Measurements from ENCODE around the gene MAPRE3. TPM values are rescaled to one million over a fixed set of nuclear protein-coding genes. Genes with fewer than 3 reads are reported as not detected.

The MAPRE3 gene
- total RNA-seq, 1 donor from 2014 or later, result 57.4 TPM

- H3K27me3 ChIP-seq (ENCODE audit: low read depth), result no peaks in the 10 kb centered on the region
- H3K4me1 ChIP-seq, result peaks cover 62% of the 10 kb centered on the region
- intact Hi-C loops (cut with micrococcal nuclease), result loop anchor here (5.0 kb wide), 1 partner anchor 58 kb away; no protein-coding TSS in a partner anchor
- no peak overlapping the region for H3K4me3 ChIP-seq
- no peak for TF ChIP-seq CTCF (IDR thresholded peaks at IDR 0.05; ENCODE audit: borderline replicate concordance)
- peak; percentile 72 for DNase-seq
- peaks cover 32% of the 10 kb centered on the region for H3K36me3 ChIP-seq
- H3K27ac ChIP-seq (replicated peaks), result peak overlapping the region; percentile 65
- H3K9me3 ChIP-seq (replicated peaks), result no peaks in the 10 kb centered on the region
Measured at GRCh38 chr2:27019931-27020855, 49.8 kb downstream of the MAPRE3 start.

- Histone ChIP-seq H3K9me3 (replicated peaks) (no peaks in the 10 kb centered on the region), H3K27ac (replicated peaks) (peak overlapping the region; percentile 65), H3K36me3 (peaks cover 44% of the 10 kb centered on the region), H3K4me1 (peaks cover 49% of the 10 kb centered on the region), H3K4me3 (no peak overlapping the region), H3K27me3 (ENCODE audit: low read depth) (no peaks in the 10 kb centered on the region)
- no peak for TF ChIP-seq CTCF (IDR thresholded peaks at IDR 0.05; ENCODE audit: borderline replicate concordance)
- intact Hi-C loops (cut with micrococcal nuclease), result no loop called here
- no peak for DNase-seq
Measured at GRCh38 chr2:27021253-27022049, 51.0 kb downstream of the MAPRE3 start.

- intact Hi-C loops (cut with micrococcal nuclease), result no loop called here
- H3K27me3 ChIP-seq (ENCODE audit: low read depth), result no peaks in the 10 kb centered on the region
- no peak overlapping the region for H3K27ac ChIP-seq (replicated peaks)
- no peak for TF ChIP-seq CTCF (IDR thresholded peaks at IDR 0.05; ENCODE audit: borderline replicate concordance)
- H3K36me3 ChIP-seq, result peaks cover 64% of the 10 kb centered on the region
- H3K4me1 ChIP-seq, result peaks cover 26% of the 10 kb centered on the region
- no peak for DNase-seq
- H3K4me3 ChIP-seq, result no peak overlapping the region
- H3K9me3 ChIP-seq (replicated peaks), result no peaks in the 10 kb centered on the region
Measured at GRCh38 chr2:27023740-27024139, 53.3 kb downstream of the MAPRE3 start.

GRCh38 chr2:27024188-27024587, 53.8 kb downstream of the MAPRE3 start:
- H3K27ac ChIP-seq (replicated peaks), result no peak overlapping the region

More at GRCh38 chr2:27024188-27024587, 53.8 kb downstream of the MAPRE3 start:
- H3K27me3 ChIP-seq (ENCODE audit: low read depth), result no peaks in the 10 kb centered on the region
- H3K4me1 ChIP-seq, result peaks cover 22% of the 10 kb centered on the region
- no peak for DNase-seq
- TF ChIP-seq CTCF (IDR thresholded peaks at IDR 0.05; ENCODE audit: borderline replicate concordance), result no peak
- H3K9me3 ChIP-seq (replicated peaks), result no peaks in the 10 kb centered on the region
- intact Hi-C loops (cut with micrococcal nuclease), result no loop called here
- no peak overlapping the region for H3K4me3 ChIP-seq
- H3K36me3 ChIP-seq, result peaks cover 68% of the 10 kb centered on the region
